WTC11 (cell line): Measurements from ENCODE around the gene PIK3CG. TPM values are rescaled to one million over a fixed set of nuclear protein-coding genes. Genes with fewer than 3 reads are reported as not detected.
"Not testable (repeated sequence)": the region's sequence is repeated elsewhere in the genome, so short reads cannot be mapped to it uniquely, and the experiment has no call there.

Experiments
- ATAC-seq: fragments of 200-7000 bp; cut with Tn5 transposase; 2 replicates; pipeline ENCODE4 v1.10.0; 2021; ENCODE audit warnings: mild to moderate bottlenecking, moderate library complexity
- CTCF ChIA-PET: fragments of 300-600 bp; sonication (Branson Sonifier 250); formaldehyde crosslinking; loops from one replicate; lab custom pipeline; 2021; ENCODE audit warnings: antibody characterized with exemption; lab: Charles Lee
- POLR2A ChIA-PET: fragments of 350-600 bp; sonication (Branson Sonifier 250); formaldehyde crosslinking; loops from one replicate; lab custom pipeline; 2021; ENCODE audit warnings: antibody characterized with exemption; lab: Charles Lee
- DNase-seq: peaks from one replicate; pipeline ENCODE4 v3.0.0; 2021; ENCODE audit warnings: low spot score
- H3K27ac Mint-ChIP-seq: 2 replicates; pipeline ENCODE4 v1.8.0; 2021; ENCODE audit warnings: mixed read lengths
- H3K27me3 Mint-ChIP-seq: 2 replicates; pipeline ENCODE4 v1.8.0; 2021; ENCODE audit warnings: low read depth, mild to moderate bottlenecking, moderate library complexity, mixed read lengths
- H3K36me3 Mint-ChIP-seq: 2 replicates; pipeline ENCODE4 v1.8.0; 2021; ENCODE audit warnings: mixed read lengths
- H3K4me1 Mint-ChIP-seq: 2 replicates; pipeline ENCODE4 v1.8.0; 2022; ENCODE audit warnings: mixed read lengths
- H3K4me3 Mint-ChIP-seq: 2 replicates; pipeline ENCODE4 v1.8.0; 2021; ENCODE audit warnings: mild to moderate bottlenecking, moderate library complexity, mixed read lengths
- H3K9me3 Mint-ChIP-seq: 2 replicates; pipeline ENCODE4 v1.8.0; 2021; ENCODE audit warnings: mixed read lengths
- E2F4 ChIP-seq: sonication (generic); formaldehyde crosslinking; IDR thresholded peaks from 2 replicates; pipeline ENCODE4 v1.8.1; 2022; ENCODE audit warnings: low read depth, mild to moderate bottlenecking, moderate library complexity, missing genetic modification reagents, borderline replicate concordance
- ETV6 ChIP-seq: sonication (generic); formaldehyde crosslinking; IDR thresholded peaks from 2 replicates; pipeline ENCODE4 v1.8.1; 2022; ENCODE audit warnings: mild to moderate bottlenecking, missing genetic modification reagents
- GABPB1 ChIP-seq: sonication (generic); formaldehyde crosslinking; IDR thresholded peaks from 2 replicates; pipeline ENCODE4 v1.8.1; 2023; ENCODE audit warnings: mild to moderate bottlenecking, missing genetic modification reagents
- PRDM15 ChIP-seq: sonication (generic); formaldehyde crosslinking; IDR thresholded peaks from 2 replicates; pipeline ENCODE4 v1.8.0; 2022; ENCODE audit warnings: missing genetic modification reagents
- PRRX2 ChIP-seq: fragments of 250-450 bp; sonication (Bioruptor Pico); IDR thresholded peaks from 2 replicates; pipeline ENCODE4 v1.8.0; 2021; ENCODE audit warnings: mild to moderate bottlenecking
- RELA ChIP-seq: sonication (generic); formaldehyde crosslinking; IDR thresholded peaks from 2 replicates; pipeline ENCODE4 v1.8.1; 2022; ENCODE audit warnings: missing genetic modification reagents, mild to moderate bottlenecking, borderline replicate concordance
- SMAD4 ChIP-seq: sonication (generic); formaldehyde crosslinking; IDR thresholded peaks from 2 replicates; pipeline ENCODE4 v1.8.0; 2022; ENCODE audit warnings: mild to moderate bottlenecking, missing genetic modification reagents
- ZNF317 ChIP-seq: sonication (generic); formaldehyde crosslinking; IDR thresholded peaks from 2 replicates; pipeline ENCODE4 v1.8.1; 2023; ENCODE audit warnings: low read depth, mild to moderate bottlenecking, moderate library complexity, missing genetic modification reagents, borderline replicate concordance
- total RNA-seq: library from RNA; stranded (reverse); gene quantifications from 3 replicates; pipeline ENCODE4 v1.2.3, GENCODE V29; 2021
- TF ChIP-seq, protein P1 (sequence below): fragments of 250-450 bp; sonication (Bioruptor Pico); IDR thresholded peaks from 2 replicates; pipeline ENCODE4 v1.9.0; 2021; ENCODE audit warnings: mild to moderate bottlenecking
- TF ChIP-seq, protein P2 (sequence below): fragments of 200-600 bp; IDR thresholded peaks from 2 replicates; pipeline ENCODE4 v1.8.0; 2022; ENCODE audit warnings: antibody characterized with exemption
- TF ChIP-seq, protein P3 (sequence below): sonication (generic); formaldehyde crosslinking; IDR thresholded peaks from 2 replicates; pipeline ENCODE4 v1.8.1; 2023; ENCODE audit warnings: mild to moderate bottlenecking, missing genetic modification reagents
- TF ChIP-seq, protein P4 (sequence below): fragments of 250-450 bp; sonication (Bioruptor Pico); IDR thresholded peaks from 2 replicates; pipeline ENCODE4 v1.9.0; 2021; ENCODE audit warnings: mild to moderate bottlenecking

Gene PIK3CG
- total RNA-seq, 1 experiment from 2014 or later = 0.07 TPM

GRCh38 chr7:106918991-106919390 lies 53.9 kb downstream of the PIK3CG start:
- H3K4me3 Mint-ChIP-seq = no peak overlapping the region
- CTCF ChIA-PET = no interaction called here
- H3K4me1 Mint-ChIP-seq = no peaks in the 10 kb centered on the region
- H3K27me3 Mint-ChIP-seq = peaks cover 4% of the 10 kb centered on the region; the same call in 1 of the 2 replicates
- H3K36me3 Mint-ChIP-seq = no peaks in the 10 kb centered on the region; the same call in 1 of the 2 replicates
- H3K27ac Mint-ChIP-seq = no peak overlapping the region
- peaks cover 24% of the 10 kb centered on the region for H3K9me3 Mint-ChIP-seq
- ATAC-seq (no peak), DNase-seq (no peak)
- POLR2A ChIA-PET = no interaction called here
- no peak for TF ChIP-seq ZNF317 (CRISPR knock-in tag)
- no peak for TF ChIP-seq PRRX2 (CRISPR knock-in tag)
- no peak for TF ChIP-seq E2F4
- TF ChIP-seq, protein P1, sequence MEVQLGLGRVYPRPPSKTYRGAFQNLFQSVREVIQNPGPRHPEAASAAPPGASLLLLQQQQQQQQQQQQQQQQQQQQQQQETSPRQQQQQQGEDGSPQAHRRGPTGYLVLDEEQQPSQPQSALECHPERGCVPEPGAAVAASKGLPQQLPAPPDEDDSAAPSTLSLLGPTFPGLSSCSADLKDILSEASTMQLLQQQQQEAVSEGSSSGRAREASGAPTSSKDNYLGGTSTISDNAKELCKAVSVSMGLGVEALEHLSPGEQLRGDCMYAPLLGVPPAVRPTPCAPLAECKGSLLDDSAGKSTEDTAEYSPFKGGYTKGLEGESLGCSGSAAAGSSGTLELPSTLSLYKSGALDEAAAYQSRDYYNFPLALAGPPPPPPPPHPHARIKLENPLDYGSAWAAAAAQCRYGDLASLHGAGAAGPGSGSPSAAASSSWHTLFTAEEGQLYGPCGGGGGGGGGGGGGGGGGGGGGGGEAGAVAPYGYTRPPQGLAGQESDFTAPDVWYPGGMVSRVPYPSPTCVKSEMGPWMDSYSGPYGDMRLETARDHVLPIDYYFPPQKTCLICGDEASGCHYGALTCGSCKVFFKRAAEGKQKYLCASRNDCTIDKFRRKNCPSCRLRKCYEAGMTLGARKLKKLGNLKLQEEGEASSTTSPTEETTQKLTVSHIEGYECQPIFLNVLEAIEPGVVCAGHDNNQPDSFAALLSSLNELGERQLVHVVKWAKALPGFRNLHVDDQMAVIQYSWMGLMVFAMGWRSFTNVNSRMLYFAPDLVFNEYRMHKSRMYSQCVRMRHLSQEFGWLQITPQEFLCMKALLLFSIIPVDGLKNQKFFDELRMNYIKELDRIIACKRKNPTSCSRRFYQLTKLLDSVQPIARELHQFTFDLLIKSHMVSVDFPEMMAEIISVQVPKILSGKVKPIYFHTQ (CRISPR knock-in tag) = no peak
- no peak for TF ChIP-seq SMAD4
- TF ChIP-seq, protein P2, sequence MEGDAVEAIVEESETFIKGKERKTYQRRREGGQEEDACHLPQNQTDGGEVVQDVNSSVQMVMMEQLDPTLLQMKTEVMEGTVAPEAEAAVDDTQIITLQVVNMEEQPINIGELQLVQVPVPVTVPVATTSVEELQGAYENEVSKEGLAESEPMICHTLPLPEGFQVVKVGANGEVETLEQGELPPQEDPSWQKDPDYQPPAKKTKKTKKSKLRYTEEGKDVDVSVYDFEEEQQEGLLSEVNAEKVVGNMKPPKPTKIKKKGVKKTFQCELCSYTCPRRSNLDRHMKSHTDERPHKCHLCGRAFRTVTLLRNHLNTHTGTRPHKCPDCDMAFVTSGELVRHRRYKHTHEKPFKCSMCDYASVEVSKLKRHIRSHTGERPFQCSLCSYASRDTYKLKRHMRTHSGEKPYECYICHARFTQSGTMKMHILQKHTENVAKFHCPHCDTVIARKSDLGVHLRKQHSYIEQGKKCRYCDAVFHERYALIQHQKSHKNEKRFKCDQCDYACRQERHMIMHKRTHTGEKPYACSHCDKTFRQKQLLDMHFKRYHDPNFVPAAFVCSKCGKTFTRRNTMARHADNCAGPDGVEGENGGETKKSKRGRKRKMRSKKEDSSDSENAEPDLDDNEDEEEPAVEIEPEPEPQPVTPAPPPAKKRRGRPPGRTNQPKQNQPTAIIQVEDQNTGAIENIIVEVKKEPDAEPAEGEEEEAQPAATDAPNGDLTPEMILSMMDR = no peak
- no peak for TF ChIP-seq PRDM15
- TF ChIP-seq RELA = no peak
- TF ChIP-seq, protein P3, sequence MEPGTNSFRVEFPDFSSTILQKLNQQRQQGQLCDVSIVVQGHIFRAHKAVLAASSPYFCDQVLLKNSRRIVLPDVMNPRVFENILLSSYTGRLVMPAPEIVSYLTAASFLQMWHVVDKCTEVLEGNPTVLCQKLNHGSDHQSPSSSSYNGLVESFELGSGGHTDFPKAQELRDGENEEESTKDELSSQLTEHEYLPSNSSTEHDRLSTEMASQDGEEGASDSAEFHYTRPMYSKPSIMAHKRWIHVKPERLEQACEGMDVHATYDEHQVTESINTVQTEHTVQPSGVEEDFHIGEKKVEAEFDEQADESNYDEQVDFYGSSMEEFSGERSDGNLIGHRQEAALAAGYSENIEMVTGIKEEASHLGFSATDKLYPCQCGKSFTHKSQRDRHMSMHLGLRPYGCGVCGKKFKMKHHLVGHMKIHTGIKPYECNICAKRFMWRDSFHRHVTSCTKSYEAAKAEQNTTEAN (CRISPR knock-in tag) = no peak

- H3K4me3 Mint-ChIP-seq, CTCF ChIA-PET, H3K27me3 Mint-ChIP-seq, H3K27ac Mint-ChIP-seq, H3K4me1 Mint-ChIP-seq, POLR2A ChIA-PET, H3K36me3 Mint-ChIP-seq, DNase-seq, ATAC-seq: not testable (repeated sequence)
- peaks cover 27% of the 10 kb centered on the region for H3K9me3 Mint-ChIP-seq
Observed at GRCh38 chr7:106924468-106924867, 59.4 kb downstream of the PIK3CG start.

GRCh38 chr7:106926892-106927291 lies 61.8 kb downstream of the PIK3CG start:
- DNase-seq (no peak), ATAC-seq (no peak)
- Mint-ChIP-seq H3K27ac (no peak overlapping the region), H3K9me3 (peaks cover 17% of the 10 kb centered on the region), H3K27me3 (no peaks in the 10 kb centered on the region; the same call in 1 of the 2 replicates), H3K36me3 (no peaks in the 10 kb centered on the region)
- ChIA-PET CTCF (interaction anchor here (2.3 kb wide), 1 partner anchor 21 kb away, joined by 7 read pairs; no protein-coding TSS in a partner anchor), POLR2A (no interaction called here)
- TF ChIP-seq, protein P4, sequence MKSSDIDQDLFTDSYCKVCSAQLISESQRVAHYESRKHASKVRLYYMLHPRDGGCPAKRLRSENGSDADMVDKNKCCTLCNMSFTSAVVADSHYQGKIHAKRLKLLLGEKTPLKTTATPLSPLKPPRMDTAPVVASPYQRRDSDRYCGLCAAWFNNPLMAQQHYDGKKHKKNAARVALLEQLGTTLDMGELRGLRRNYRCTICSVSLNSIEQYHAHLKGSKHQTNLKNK (CRISPR knock-in tag) = no peak
- TF ChIP-seq ETV6 (CRISPR knock-in tag) = no peak
- TF ChIP-seq GABPB1 (CRISPR knock-in tag) = no peak
- no peak for TF ChIP-seq ZNF317 (CRISPR knock-in tag)
- TF ChIP-seq, all 79 proteins: peak for 0
- H3K4me3 Mint-ChIP-seq = no peak overlapping the region
- no peaks in the 10 kb centered on the region for H3K4me1 Mint-ChIP-seq
